ENCODE measurements around the gene ATP7A. TPM values are rescaled to one million over a fixed set of nuclear protein-coding genes. Genes with fewer than 3 reads are reported as not detected.

The ATP7A gene
- total and polyA plus RNA-seq, 9 of the 15 experiments (the other 6 are each of a cell fraction or from before 2014, with no cell fraction given): 7.8 to 22.7 (median 11.6) TPM

DNA sequence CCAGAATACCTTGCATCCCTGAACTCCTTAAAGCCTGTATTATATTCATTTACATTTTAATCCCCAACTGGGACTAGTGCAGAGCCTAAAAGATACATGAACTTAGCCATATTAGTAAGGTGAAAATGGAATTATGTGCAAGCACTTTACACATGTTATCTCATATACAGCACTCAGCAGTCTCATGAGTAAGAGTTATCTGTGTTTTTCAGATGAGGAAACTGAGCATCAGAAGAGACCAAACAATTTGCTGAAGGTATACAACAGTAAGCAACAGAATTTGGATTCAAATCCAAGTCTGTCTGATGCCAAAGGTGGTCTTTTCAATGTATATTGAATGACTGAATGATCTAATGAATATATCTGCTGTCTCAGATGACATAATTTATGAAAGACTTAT is 12.3 kb downstream of the ATP7A start (continued):
- TF ChIP-seq TCF3 (CRISPR knock-in tag; IDR thresholded peaks at IDR 0.05): peak; percentile 77
- peak; percentile 62 for TF ChIP-seq SMARCA4 (IDR thresholded peaks at IDR 0.05)
- TF ChIP-seq ZFP36 (IDR thresholded peaks at IDR 0.05; ENCODE audit: low read depth, low read length, partially characterized antibody): peak; percentile 53
- TF ChIP-seq KLF16 (IDR thresholded peaks at IDR 0.05): peak; percentile 43; the same call in 1 of the 2 replicates
- TF ChIP-seq ZNF224 (CRISPR knock-in tag; IDR thresholded peaks at IDR 0.05): no peak
- TF ChIP-seq LEF1 (IDR thresholded peaks at IDR 0.05): 0 out of 2 replicates have a peak, but pooled peaks have one; percentile 37
- TF ChIP-seq MEIS2 (IDR thresholded peaks at IDR 0.05; ENCODE audit: partially characterized antibody): peak; percentile 6
- no peak for TF ChIP-seq SMAD2 (IDR thresholded peaks at IDR 0.05; ENCODE audit: low read depth, low read length)
- TF ChIP-seq DPF2 (IDR thresholded peaks at IDR 0.05): peak; percentile 80
- peak; percentile 56; the same call in 1 of the 2 replicates for TF ChIP-seq FOSL1 (tag; conservative IDR thresholded peaks at IDR 0.05)
- TF ChIP-seq SMARCE1 (IDR thresholded peaks at IDR 0.05): peak; percentile 61; the same call in 1 of the 2 replicates
- peak; percentile 18; the same call in 1 of the 2 replicates for TF ChIP-seq ZFP1 (CRISPR knock-in tag; IDR thresholded peaks at IDR 0.05)
- TF ChIP-seq TEAD4 (IDR thresholded peaks at IDR 0.05; ENCODE audit: low read length): peak; percentile 83
- TF ChIP-seq TEAD4 (CRISPR knock-in tag; IDR thresholded peaks at IDR 0.05; ENCODE audit: borderline replicate concordance): no peak
- no peak for TF ChIP-seq THAP12 (CRISPR knock-in tag; IDR thresholded peaks at IDR 0.05)
- peak; percentile 87 for TF ChIP-seq CBFA2T3 (IDR thresholded peaks at IDR 0.05)
- TF ChIP-seq DIDO1 (tag; IDR thresholded peaks at IDR 0.05; ENCODE audit: low read depth): no peak

Data from K562 (cell line).